GM19025 (cell line): ENCODE results near the gene TRPM7.
A peak's percentile ranks its signal among the peaks of the same experiment; 100 is the strongest.
"Not testable (repeated sequence)": the region's sequence is repeated elsewhere in the genome, so short reads cannot be mapped to it uniquely, and the experiment has no call there.

ENCODE experiments used
- ATAC-seq: cut with Tn5 transposase; IDR thresholded peaks from one replicate; pipeline ENCODE4 v1.9.1; 2021; ENCODE audit warnings: mild to moderate bottlenecking, low read depth, moderate library complexity; ENCODE audit not compliant: unreplicated experiment

Gene TRPM7, protein sequence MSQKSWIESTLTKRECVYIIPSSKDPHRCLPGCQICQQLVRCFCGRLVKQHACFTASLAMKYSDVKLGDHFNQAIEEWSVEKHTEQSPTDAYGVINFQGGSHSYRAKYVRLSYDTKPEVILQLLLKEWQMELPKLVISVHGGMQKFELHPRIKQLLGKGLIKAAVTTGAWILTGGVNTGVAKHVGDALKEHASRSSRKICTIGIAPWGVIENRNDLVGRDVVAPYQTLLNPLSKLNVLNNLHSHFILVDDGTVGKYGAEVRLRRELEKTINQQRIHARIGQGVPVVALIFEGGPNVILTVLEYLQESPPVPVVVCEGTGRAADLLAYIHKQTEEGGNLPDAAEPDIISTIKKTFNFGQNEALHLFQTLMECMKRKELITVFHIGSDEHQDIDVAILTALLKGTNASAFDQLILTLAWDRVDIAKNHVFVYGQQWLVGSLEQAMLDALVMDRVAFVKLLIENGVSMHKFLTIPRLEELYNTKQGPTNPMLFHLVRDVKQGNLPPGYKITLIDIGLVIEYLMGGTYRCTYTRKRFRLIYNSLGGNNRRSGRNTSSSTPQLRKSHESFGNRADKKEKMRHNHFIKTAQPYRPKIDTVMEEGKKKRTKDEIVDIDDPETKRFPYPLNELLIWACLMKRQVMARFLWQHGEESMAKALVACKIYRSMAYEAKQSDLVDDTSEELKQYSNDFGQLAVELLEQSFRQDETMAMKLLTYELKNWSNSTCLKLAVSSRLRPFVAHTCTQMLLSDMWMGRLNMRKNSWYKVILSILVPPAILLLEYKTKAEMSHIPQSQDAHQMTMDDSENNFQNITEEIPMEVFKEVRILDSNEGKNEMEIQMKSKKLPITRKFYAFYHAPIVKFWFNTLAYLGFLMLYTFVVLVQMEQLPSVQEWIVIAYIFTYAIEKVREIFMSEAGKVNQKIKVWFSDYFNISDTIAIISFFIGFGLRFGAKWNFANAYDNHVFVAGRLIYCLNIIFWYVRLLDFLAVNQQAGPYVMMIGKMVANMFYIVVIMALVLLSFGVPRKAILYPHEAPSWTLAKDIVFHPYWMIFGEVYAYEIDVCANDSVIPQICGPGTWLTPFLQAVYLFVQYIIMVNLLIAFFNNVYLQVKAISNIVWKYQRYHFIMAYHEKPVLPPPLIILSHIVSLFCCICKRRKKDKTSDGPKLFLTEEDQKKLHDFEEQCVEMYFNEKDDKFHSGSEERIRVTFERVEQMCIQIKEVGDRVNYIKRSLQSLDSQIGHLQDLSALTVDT (N-terminal part only)

GRCh38 chr15:50686469-50687301 is at the start of gene TRPM7:
Gene TRPM7, minus strand, starts transcription at chr15:50686797. Its CDS starts 264 bp downstream, at chr15:50686533.
- ATAC-seq: peak; percentile 87

- ATAC-seq: no peak
Observed at GRCh38 chr15:50735156-50735555, 48.6 kb upstream of the TRPM7 start.

GRCh38 chr15:50726315-50726714 is 39.7 kb upstream of the TRPM7 start:
- ATAC-seq: no peak

- no peak for ATAC-seq
Observed at GRCh38 chr15:50718700-50719125, 32.1 kb upstream of the TRPM7 start.

DNA sequence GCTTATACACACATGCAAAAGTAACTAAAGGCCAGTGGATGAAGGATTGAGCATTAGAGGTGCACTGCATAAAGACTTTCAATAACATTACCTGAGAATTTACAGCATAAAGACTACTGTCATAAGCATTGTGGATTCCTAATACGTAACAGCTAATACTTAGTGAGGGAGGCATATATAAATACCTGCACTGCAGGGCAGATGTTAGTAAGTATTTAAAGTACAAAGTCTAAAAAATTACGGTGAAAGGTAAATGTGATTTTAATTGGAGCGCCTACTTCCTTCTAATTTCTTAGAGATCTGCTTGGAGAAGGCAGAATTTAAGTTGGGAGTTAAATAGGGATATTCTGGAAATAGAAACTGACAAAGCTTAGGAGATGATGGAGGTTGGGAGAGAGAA is 25.4 kb upstream of the TRPM7 start:
- no peak for ATAC-seq

DNA sequence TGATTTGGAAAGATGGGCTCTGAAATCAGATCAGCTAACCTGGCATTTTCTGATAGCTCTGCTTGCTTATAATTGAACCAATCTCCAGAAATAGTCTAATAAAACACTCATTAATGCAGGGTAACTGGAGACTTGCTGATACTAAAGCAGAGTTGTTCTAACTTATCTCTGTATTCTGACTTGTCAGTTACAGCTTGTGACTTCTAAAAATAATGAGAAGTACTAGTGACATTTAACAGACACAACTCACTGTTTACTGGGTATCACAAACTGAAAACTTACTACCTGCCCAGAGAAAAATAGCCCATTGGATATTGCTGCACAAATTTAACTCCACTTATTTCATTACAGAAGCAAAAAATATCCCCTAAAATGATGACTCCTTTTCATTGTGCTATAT is 24.0 kb upstream of the TRPM7 start:
- no peak for ATAC-seq

- ATAC-seq: no peak
Observed at GRCh38 chr15:50707878-50708427, 21.4 kb upstream of the TRPM7 start.

- no peak for ATAC-seq
Observed at GRCh38 chr15:50702762-50703334, 16.3 kb upstream of the TRPM7 start.

GRCh38 chr15:50698101-50698500 is 11.5 kb upstream of the TRPM7 start:
- no peak for ATAC-seq

DNA sequence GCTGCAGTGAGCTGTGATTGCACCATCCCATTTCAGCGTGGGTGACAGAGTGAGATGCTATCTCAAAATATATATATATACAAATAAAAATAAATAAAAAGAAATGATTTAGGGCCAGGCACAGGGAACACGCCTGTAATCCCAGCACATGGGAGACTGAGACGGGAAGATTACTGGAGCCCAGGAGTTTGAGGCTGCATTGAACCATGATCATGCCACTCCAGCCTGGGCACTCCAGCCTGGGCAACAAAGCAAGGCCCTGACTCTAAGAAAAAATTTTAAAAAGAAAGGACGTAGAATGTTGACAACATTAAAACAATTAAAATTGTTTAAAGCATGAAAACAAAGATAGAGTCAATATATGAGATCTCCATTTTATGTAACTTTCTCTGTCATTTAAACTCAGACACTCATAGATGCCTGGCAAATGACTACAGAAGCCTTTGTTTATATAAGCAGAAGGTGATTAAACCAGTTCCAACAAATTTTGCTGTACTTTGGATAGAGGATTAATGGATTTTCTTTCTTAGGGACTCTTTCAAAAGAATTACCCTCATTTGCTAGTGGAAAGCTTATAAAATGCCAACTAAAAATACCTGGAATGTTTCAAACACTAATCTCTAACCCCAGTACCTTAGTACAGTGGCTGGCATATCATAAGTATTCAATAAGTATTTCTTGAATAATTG is 10.7 kb upstream of the TRPM7 start:
- no peak for ATAC-seq

GRCh38 chr15:50694634-50695165 is 8.1 kb upstream of the TRPM7 start:
- ATAC-seq: not testable (repeated sequence)

DNA sequence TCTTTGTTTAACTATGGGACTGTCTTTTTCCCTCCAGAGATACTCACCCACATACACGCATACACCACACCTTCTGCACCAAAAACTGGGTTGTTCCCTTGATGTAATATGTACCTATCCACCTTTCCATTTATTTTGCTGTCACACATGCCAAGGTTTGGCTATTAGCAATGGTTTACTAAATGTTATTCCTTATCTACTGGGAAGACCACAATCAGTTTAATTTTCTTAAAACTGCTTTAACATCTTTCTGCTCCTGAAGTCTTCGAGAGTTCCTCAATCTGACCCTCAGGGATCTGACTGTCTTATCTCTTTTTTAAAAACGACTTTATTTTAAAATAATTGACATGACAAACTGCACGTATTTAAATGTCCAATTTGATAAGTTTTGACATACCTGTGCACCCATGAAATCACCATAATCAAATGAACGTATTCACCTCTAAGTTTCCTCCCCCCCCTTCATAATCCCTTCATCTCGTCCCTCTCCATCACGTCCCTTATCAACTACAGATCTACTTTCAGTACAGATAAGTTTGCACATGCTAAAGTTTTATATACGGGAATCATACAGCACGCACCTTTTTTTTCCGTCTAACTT is 805 bp upstream of the TRPM7 start:
- ATAC-seq: no peak

DNA sequence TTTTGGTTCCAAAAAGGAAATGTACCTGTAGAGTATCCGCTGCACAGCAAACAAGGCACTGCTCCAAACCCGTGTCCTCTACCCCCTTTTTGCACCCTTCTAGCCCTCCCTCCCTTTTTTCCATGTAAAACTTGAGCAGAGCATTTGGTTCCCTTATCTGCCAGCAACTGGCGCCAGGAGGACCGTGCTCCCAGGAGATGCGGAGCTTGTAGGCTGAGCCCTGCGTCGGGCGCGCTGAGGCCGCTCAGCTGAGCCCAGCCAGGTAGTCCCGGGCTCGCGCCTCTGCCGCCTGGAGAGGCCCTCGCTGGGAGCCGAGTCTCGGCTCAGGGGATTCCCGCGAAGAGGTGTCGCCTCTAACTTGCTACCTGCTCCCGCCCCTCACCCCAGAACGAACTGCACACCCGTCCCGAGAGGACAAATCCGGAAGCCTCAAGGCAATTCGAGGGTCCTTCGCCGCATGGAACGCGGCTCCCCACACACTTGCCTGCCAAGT is 575 bp downstream of the TRPM7 start:
- ATAC-seq: peak; percentile 51

DNA sequence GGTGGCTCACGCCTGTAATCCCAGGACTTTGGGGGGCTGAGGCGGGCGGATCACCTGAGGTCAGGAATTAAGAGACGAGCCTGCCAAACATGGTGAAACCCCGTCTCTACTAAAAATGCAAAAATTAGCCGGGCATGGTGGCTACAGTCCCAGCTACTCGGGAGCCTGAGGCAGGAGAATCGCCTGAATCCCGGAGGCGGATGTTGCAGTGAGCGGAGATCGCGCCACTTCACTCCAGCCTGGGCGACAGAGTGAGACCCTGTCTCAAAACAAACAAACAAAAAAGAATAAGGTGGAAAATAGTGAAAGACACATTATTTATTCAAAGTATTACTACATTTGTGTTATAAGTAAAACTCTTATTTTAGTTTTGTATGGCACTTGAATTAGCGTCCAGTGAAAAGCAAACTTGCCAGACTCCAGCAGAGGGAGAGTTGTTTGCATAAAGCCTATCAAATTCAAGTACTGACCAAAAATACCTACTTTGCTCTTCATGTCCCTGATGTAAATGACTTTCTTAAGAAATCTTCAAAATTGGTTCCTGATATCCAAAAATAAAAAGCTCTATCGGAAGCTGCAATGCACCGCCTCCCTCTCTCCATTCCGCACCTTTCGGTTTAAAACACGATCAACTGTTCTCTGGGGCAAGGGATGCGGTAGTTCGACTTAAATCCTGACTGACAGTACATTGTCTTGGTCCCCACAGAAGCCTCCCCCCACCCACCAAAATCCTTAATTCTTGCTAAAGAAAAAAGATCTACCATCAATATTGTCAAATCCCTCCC is 1.2 kb downstream of the TRPM7 start:
- ATAC-seq: no peak

DNA sequence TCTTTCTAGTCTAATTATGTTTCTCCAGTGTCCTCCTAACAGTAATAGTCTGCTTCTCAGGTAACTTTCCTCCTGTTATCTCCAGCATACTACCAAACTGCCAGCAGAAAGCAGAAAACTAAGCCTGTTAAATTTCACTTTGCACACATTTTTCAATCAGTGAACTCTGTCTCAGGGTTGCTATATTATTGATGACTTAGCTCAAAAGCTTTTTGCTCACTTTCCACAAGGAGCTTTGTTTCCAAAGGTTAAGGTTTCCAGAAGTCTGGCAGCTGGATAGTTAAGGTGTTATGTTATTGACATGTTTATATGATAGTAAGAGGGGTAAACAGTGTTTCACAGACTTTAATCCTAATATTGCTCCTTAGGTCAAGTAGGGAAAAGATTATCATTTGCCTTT is 5.1 kb downstream of the TRPM7 start:
- ATAC-seq: no peak

DNA sequence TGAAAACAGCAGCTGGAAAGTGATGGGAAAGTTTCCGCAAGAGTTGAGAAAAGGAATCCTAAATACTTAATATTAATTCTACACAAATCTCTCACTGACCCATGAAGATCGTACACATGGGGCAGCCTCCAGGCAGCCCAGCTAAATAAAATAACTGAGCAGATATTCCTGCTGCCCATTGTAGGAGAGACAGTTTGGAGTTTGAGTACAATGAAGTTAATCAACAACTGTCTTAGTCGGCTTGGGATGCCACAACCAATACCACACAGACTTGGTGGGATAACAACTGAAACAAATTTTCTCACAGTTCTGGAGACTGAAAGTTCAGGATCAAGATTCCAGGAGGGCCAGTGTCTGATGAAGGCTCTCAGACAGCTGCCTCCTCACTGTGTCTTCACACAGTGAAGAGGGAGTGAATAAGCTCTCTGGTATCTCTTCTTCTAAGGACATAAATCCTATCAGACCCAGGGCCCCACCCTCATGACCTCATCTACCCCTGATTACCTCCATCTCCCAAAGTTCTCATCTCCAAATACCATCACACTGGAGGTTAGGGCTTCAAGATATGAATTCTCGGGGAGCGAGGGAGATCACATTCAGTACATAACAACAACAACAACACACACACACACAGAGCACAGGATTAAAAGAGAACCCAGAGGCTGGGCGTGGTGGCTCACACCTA is 9.7 kb downstream of the TRPM7 start:
- no peak for ATAC-seq
